NCI-H1417 (cell line): ENCODE results near the gene SNX14.
A peak's percentile ranks its signal among the peaks of the same experiment; 100 is the strongest.

ENCODE experiments used
- DNase-seq, 3 experiments: peaks; one replicate each; lab custom pipeline; 2025; lab: John Stamatoyannopoulos, UW

Gene SNX14

DNA sequence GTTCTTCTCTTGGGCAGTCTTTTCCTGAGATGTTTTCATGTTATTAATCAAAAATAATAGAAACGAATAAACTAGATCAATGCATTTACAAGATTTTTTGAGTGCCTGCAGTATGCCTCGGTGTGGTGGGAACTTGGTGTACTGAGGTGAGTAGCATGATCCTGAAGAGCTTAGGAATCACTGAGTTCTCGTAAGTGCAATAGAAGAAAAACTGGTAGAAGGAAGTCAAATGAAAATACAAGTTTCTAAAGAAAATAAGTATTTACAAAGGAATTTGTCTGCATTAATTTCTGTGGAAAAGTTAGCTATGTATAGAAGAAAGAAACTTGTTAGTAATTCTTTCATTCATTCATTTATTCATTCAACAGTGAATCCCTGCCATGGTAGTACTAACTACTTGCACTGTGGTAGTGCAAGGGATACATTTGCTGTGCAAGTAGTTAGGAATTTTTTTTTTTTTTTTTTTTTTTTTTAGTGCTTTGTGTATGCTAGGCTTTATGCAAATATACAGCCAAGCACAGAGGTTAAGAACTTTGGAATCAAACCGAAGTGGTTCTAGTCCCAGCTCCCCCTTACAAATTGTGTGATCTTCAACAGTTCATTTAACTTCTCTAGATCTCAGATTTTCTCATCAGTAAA, 129.9 kb downstream of the SNX14 start:
- DNase-seq, result no peak

GRCh38 chr6:85462673-85463072, 131.0 kb downstream of the SNX14 start:
- no peak for DNase-seq

DNA sequence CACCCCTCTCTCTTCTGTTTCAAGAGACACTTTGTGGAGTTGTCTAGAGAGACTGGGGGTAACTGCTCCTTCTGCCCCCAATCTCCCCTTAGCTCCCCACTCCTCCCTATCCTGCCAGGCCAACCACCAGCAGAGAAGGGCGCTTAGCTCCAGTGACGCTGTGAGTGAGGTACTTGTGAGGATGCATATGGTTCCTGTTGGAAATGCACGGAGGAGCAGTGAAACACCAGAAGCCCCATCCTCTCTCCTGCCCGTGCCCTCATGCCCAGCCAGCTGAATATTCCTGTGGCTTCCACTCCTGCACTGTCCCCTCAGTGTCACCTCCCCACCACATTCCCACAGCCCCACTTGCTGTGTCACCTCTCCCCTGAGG, 131.9 kb downstream of the SNX14 start:
- DNase-seq, result no peak

GRCh38 chr6:85460921-85461797, 132.5 kb downstream of the SNX14 start:
- DNase-seq, result no peak

GRCh38 chr6:85460154-85460920, 133.3 kb downstream of the SNX14 start:
- DNase-seq, result peak in 1 of 3 experiments; percentile 11

- DNase-seq, result no peak
These were observed 134.3 kb downstream of the SNX14 start for GRCh38 chr6:85459224-85459901.

GRCh38 chr6:85458782-85459181, 134.9 kb downstream of the SNX14 start:
- DNase-seq, result no peak

DNA sequence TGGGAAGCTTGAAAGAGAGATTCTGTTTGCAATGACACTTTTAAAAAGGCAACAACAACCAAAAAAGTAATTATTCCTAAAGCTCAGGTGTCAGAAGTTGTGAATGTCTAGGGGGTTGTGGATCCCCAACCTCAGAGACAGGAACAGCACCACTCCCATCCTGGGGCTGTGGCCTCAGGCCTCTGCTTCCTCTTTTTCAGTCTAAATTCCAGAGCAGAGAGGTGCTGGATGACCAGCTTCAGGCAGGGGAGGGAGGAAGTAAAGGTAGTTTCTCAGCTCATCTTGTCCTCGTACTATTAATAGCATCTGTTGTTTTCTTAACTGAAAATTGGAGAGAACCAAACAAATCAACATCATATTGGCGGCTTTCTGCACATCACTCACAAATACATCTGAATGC, 135.5 kb downstream of the SNX14 start:
- DNase-seq, result no peak

DNA sequence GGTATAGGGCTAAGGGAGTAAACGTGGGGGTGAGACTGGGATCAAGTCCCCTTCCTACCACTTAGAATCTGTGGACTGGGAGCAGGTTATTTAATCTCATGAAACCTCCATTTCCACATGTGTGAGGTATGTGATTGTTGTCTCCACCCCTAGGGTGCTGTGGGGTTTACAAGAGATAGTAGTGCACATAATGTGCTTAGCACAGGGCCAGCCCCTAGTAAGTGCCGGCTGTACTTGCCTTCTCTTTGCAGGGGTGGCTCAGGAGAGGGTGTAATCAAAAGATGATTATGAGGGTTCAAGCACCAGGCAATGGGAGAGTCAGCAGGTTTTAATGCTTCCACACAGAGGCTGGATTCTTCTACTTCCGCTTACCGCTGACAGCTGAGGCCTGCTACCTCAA, 136.9 kb downstream of the SNX14 start:
- no peak for DNase-seq
